ENCODE data around the gene TRIM48.
"Not testable (repeated sequence)": the region's sequence is repeated elsewhere in the genome, so short reads cannot be mapped to it uniquely, and the experiment has no call there.

TRIM48 gene, protein sequence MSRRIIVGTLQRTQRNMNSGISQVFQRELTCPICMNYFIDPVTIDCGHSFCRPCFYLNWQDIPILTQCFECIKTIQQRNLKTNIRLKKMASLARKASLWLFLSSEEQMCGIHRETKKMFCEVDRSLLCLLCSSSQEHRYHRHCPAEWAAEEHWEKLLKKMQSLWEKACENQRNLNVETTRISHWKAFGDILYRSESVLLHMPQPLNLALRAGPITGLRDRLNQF

DNA sequence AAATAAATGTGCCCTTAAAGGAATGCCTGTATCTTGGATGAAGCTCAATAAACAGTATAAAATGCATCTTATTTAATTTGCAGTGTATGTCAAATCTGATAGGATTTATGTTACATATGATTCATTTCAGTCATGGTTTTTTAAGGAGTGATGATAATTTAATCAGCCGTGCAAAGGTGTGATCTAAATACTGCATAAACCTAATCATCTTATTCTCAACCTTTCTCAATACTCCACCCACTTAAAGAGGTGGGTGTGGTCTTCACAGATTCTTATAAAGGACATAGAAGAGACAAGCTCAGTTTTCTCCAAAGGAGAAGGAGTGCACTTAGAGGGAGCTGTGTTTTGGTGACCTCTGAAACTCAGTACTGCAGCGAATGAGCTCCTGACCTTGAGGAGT, at the start of gene TRIM48:
TSS of gene TRIM48 (plus strand) at position 301 of the 400 bp plus-strand sequence. CDS start 113 bp downstream, outside the sequence.
- not testable (repeated sequence) for DNase-seq

DNA sequence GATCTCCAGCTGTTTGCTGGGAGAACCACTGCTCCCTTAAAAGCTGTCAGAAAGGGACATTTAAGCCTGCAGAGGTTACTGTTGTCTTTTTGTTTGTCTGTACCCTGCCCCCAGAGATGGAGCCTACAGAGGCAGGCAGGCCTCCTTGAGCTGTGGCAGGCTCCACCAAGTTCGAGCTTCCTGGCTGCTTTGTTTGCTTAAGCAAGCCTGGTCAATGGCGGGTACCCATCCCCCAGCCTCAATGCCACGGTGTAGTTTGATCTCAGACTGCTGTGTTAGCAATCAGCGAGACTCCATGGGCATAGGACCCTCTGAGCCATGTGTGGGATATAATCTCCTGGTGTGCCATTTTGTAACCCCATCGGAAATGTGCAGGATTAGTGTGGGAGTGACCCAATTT, 23.6 kb upstream of the TRIM48 start:
- DNase-seq = not testable (repeated sequence)

DNA sequence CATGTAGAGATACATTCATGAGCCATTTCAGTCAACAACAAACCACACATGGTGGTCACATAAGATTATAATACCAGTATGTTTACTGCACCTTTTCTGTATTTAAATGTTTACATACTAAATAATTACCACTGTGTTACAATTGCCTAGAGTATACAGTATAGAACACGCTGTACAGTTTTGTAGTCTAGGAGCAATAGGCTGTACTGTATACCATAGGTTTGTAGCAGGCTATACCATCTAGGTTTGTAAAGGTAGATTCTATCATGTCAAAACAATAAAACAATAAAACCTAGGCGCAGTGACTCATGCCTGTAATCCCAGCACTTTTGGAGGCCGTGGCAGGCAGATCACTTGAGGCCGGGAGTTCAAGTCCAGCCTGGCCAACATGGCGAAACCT, 1.1 kb downstream of the TRIM48 start:
- DNase-seq = no peak
